Activated CD8-positive, alpha-beta T cell treated with anti-CD3 and anti-CD28 coated beads for 36 hours (primary cell): Measurements from ENCODE around the gene CCDC87. TPM values are rescaled to one million over a fixed set of nuclear protein-coding genes. Genes with fewer than 3 reads are reported as not detected.
"Not testable (repeated sequence)": the region's sequence is repeated elsewhere in the genome, so short reads cannot be mapped to it uniquely, and the experiment has no call there.

Source experiments
- ATAC-seq: fragments of 200-7000 bp; cut with Tn5 transposase; one replicate; pipeline ENCODE4 v1.10.0; 2021; ENCODE audit warnings: mild to moderate bottlenecking, moderate library complexity
- CTCF ChIA-PET: fragments of 350-600 bp; sonication (Branson Sonifier 250); formaldehyde crosslinking; loops from one replicate; lab custom pipeline; 2021; ENCODE audit warnings: antibody characterized with exemption; lab: Charles Lee
- POLR2A ChIA-PET: fragments of 350-600 bp; sonication (Branson Sonifier 250); formaldehyde crosslinking; loops from one replicate; lab custom pipeline; 2021; ENCODE audit warnings: antibody characterized with exemption; lab: Charles Lee
- DNase-seq: peaks from one replicate; pipeline ENCODE4 v3.0.0-alpha.2; 2020
- H3K27ac Mint-ChIP-seq: one replicate; pipeline ENCODE4 v1.8.0; 2021; ENCODE audit warnings: mild to moderate bottlenecking, mixed read lengths
- H3K27me3 Mint-ChIP-seq: one replicate; pipeline ENCODE4 v1.8.0; 2021; ENCODE audit warnings: mixed read lengths
- H3K36me3 Mint-ChIP-seq: one replicate; pipeline ENCODE4 v1.8.0; 2021; ENCODE audit warnings: low read depth, mixed read lengths
- H3K4me1 Mint-ChIP-seq: one replicate; pipeline ENCODE4 v1.8.0; 2021; ENCODE audit warnings: low read depth, mixed read lengths
- H3K4me3 Mint-ChIP-seq: one replicate; pipeline ENCODE4 v1.8.0; 2021; ENCODE audit warnings: mild to moderate bottlenecking, moderate library complexity, mixed read lengths
- H3K9me3 Mint-ChIP-seq: one replicate; pipeline ENCODE4 v1.8.0; 2021; ENCODE audit warnings: mixed read lengths
- CTCF ChIP-seq: fragments of 200-600 bp; IDR thresholded peaks from one replicate; pipeline ENCODE4 v1.8.0; 2022; ENCODE audit warnings: antibody characterized with exemption, mild to moderate bottlenecking
- intact Hi-C: fragments of 100-400 bp; cut with micrococcal nuclease; formaldehyde crosslinking; loops from one replicate; pipeline ENCODE4 v1.10.0; 2022
- total RNA-seq, 2 experiments: library from RNA; stranded (reverse); gene quantifications; one replicate each; pipeline ENCODE4 v1.2.3, GENCODE V29; 2021

Gene CCDC87
- total RNA-seq, 2 experiments from 2014 or later, result 0.14 to 0.27 TPM

- no peak for TF ChIP-seq CTCF
- H3K4me3 Mint-ChIP-seq, result no peak overlapping the region
- ATAC-seq, result peak; percentile 24
- peaks cover 5% of the 10 kb centered on the region for H3K4me1 Mint-ChIP-seq
- H3K27ac Mint-ChIP-seq, result peak overlapping the region; percentile 1
- H3K36me3 Mint-ChIP-seq, result no peaks in the 10 kb centered on the region
- DNase-seq, result no peak
- ChIA-PET CTCF (interaction anchor here (1.0 kb wide), 1 partner anchor 17 kb away, joined by 3 read pairs; the partner anchor contains the start of genes CCDC87 and CCS), POLR2A (interaction anchor here (0.9 to 5.2 kb wide), 2 partner anchors 7 to 14 kb away, joined by 4 to 24 read pairs; partner anchors contain the start of gene RBM14)
- H3K27me3 Mint-ChIP-seq, result no peaks in the 10 kb centered on the region
- intact Hi-C loops, result no loop called here
- H3K9me3 Mint-ChIP-seq, result no peaks in the 10 kb centered on the region
Measured at GRCh38 chr11:66609721-66610617, 17.1 kb upstream of the CCDC87 start.

- ChIA-PET CTCF (interaction anchor here (0.7 kb wide), 1 partner anchor 31 kb away, joined by 3 read pairs; no protein-coding TSS in a partner anchor), POLR2A (interaction anchor here (0.6 to 5.2 kb wide), 2 partner anchors 10 to 38 kb away, joined by 3 to 24 read pairs; partner anchors contain the start of gene RBM14)
- intact Hi-C loops, result no loop called here
- no peaks in the 10 kb centered on the region for H3K27me3 Mint-ChIP-seq
- no peak for TF ChIP-seq CTCF
- peaks cover 5% of the 10 kb centered on the region for H3K4me1 Mint-ChIP-seq
- ATAC-seq (no peak), DNase-seq (no peak)
- H3K27ac Mint-ChIP-seq, result no peak overlapping the region
- H3K9me3 Mint-ChIP-seq, result no peaks in the 10 kb centered on the region
- H3K4me3 Mint-ChIP-seq, result no peak overlapping the region
- peaks cover 2% of the 10 kb centered on the region for H3K36me3 Mint-ChIP-seq
Measured at GRCh38 chr11:66607126-66607834, 14.4 kb upstream of the CCDC87 start.

- H3K4me3 Mint-ChIP-seq, H3K36me3 Mint-ChIP-seq, H3K9me3 Mint-ChIP-seq, H3K4me1 Mint-ChIP-seq, H3K27ac Mint-ChIP-seq, ATAC-seq, intact Hi-C loops, H3K27me3 Mint-ChIP-seq, DNase-seq: not testable (repeated sequence)
- ChIA-PET POLR2A (interaction anchor here (0.6 to 5.2 kb wide), 2 partner anchors 10 to 38 kb away, joined by 3 to 24 read pairs; partner anchors contain the start of gene RBM14), CTCF (interaction anchor here (0.7 kb wide), 1 partner anchor 31 kb away, joined by 3 read pairs; no protein-coding TSS in a partner anchor)
Measured at GRCh38 chr11:66606608-66607007, 13.7 kb upstream of the CCDC87 start.

- no peak for ATAC-seq
- Mint-ChIP-seq H3K4me1 (no peaks in the 10 kb centered on the region), H3K27ac (no peak overlapping the region), H3K36me3 (peaks cover 3% of the 10 kb centered on the region), H3K27me3 (no peaks in the 10 kb centered on the region), H3K4me3 (no peak overlapping the region), H3K9me3 (no peaks in the 10 kb centered on the region)
- no peak for TF ChIP-seq CTCF
- no peak for DNase-seq
- intact Hi-C loops, result no loop called here
- ChIA-PET POLR2A (no interaction called here), CTCF (interaction anchor here (1.3 kb wide), 1 partner anchor 25 kb away, joined by 4 read pairs; no protein-coding TSS in a partner anchor)
Measured at GRCh38 chr11:66604155-66604554, 11.3 kb upstream of the CCDC87 start.

DNA sequence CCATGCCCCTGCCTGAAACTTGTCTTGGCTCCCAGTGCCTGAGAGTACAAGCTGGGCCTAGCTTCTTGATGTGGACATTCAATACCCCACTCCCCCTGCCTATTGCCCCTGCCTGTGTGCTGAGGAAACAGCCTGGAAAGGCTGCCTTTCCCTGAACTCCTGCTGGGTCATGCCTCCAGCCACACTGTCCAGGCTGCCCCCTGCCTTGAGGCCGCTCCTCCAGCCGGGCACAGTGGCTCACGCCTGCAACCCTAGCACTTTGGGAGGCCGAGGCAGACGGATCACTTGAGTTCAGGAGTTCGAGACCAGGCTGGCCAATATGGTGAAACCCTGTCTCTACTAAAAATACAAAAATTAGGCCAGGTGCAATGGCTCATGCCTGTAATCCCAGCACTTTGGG is 10.2 kb upstream of the CCDC87 start:
- ChIA-PET CTCF (interaction anchor here (1.1 kb wide), 1 partner anchor 11 kb away, joined by 3 read pairs; no protein-coding TSS in a partner anchor), POLR2A (interaction anchor here (0.7 kb wide), 1 partner anchor 75 kb away, joined by 3 read pairs; no protein-coding TSS in a partner anchor)
- no peak for ATAC-seq
- H3K27me3 Mint-ChIP-seq, result no peaks in the 10 kb centered on the region
- no peaks in the 10 kb centered on the region for H3K4me1 Mint-ChIP-seq
- H3K36me3 Mint-ChIP-seq, result peaks cover 3% of the 10 kb centered on the region
- intact Hi-C loops, result no loop called here
- H3K9me3 Mint-ChIP-seq, result no peaks in the 10 kb centered on the region
- H3K4me3 Mint-ChIP-seq, result no peak overlapping the region
- H3K27ac Mint-ChIP-seq, result no peak overlapping the region
- DNase-seq, result no peak
- TF ChIP-seq CTCF, result no peak
